Uterus (tissue), 2 donors: ENCODE results near the gene NDE1.

Experiments
- CTCF ChIP-seq, 4 experiments: fragments of 200-600 bp in 2 of 4; fragments of 450-650 bp in 2 of 4; sonication (generic) in 2 of 4; IDR thresholded peaks; one replicate each; pipeline ENCODE4 v1.5.1; 2016 to 2019; ENCODE audit warnings: antibody characterized with exemption in 4 of 4, mild to moderate bottlenecking in 2 of 4, moderate library complexity in 1 of 4
- POLR2A ChIP-seq, 2 donors: fragments of 450-650 bp; IDR thresholded peaks; one replicate each; pipeline ENCODE4 v1.6.1; 2016; ENCODE audit warnings: antibody characterized with exemption in 2 of 2, mild to moderate bottlenecking in 1 of 2, moderate library complexity in 1 of 2

- TF ChIP-seq CTCF (IDR thresholded peaks at IDR 0.05) (no peak), POLR2A (IDR thresholded peaks at IDR 0.05) (no peak)
Measured at GRCh38 chr16:15660203-15660601, 10.2 kb downstream of the NDE1 start.
